Midbrain (tissue), 1 donor: Measurements from ENCODE around the gene CBX2.

Source experiments
- DNase-seq: peaks from one replicate; lab custom pipeline; 2025; lab: John Stamatoyannopoulos, UW

CBX2 gene

DNA sequence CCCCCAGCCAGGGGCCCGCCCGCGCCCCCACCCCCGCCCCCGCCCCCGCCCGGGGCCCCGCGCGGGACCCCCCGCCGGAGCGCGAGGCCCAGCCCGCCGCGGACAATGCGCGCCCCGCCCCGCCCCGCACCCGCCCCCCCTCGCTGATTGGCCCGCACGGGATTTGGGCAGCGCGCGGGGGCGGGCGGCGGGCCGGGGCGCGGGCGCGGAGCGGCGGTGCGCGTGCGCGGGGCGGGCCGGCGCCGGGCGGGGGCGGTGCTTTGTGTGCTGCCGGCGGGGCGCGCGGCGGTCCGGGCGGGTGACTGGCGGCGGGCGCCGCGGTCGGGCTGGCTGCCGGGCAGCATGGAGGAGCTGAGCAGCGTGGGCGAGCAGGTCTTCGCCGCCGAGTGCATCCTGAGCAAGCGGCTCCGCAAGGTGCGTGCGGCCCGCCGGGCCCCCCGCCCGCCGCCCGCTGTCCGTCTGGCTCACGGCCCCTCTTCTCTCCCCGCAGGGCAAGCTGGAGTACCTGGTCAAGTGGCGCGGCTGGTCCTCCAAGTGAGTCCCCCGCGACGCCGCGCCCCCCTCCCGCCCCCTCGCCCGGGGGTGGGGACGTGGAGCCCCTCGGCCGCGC, at the start of gene CBX2:
TSS of gene CBX2 (plus strand) at position 255 of the 610 bp plus-strand sequence. CDS start at position 343, 88 bp downstream.
- DNase-seq: peak; percentile 61

DNA sequence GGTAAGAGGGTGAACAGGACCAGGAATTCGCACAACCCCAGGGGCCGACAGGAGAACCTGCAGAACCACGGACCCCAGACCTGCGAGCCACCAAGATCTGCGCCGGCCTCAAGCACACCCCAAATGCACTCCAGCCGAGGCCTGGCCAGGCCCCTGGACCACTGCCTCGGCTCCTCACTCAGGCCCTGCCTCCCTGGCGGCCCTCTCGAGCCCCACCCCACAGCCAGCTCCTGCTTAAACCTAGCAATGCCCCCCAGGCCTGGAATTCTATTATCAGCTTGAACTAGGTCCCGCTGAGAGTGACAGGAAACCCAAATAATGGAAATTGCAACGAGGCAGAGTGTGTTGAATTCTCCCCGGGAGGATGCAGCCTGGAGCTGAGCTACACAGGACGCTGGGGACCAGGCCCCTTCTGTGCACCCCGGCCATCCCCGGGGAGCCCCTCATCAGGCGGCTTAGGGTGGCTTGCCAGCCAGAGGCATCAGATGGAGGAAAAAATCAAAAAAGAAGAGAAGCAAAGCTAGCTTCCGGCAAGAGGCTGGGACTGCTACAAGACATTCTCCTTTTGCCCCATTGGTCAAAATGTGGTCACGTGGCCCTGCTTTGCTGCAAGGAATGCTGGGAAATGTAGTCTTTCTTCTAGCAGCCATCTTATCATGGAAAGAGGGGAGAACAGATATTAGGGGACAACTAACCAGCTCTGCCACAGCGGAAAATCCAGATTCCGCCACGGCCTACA, 49.6 kb upstream of the CBX2 start:
- DNase-seq: peak; percentile 93

DNA sequence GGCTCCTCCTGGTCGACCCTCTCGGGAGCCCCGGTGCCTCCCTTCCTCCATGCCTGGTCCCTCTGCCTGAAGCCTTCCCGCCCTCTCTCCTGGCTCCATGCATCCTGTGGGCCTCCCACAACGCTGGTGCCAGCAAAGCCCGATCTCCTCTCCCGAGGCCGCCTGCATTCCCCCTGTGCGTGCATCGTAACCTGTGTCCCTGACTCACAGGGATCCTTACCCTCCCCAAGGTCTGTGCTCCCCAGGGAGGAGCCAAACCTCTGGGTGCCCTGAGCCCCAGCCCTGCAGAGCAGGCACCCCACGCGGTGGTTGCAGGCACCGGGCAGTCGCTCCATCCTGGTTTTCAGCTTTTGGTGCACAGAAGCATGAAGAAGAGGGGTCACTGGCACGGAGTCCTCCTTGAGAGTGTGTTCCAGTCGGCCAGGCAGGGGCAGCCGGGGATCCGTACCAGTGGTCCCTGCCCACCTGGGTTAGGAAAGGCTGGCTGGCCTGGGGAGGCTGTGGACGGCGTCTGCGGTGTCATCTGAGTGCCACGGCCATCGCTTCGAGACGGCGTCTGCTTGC, 49.0 kb upstream of the CBX2 start:
- no peak for DNase-seq

DNA sequence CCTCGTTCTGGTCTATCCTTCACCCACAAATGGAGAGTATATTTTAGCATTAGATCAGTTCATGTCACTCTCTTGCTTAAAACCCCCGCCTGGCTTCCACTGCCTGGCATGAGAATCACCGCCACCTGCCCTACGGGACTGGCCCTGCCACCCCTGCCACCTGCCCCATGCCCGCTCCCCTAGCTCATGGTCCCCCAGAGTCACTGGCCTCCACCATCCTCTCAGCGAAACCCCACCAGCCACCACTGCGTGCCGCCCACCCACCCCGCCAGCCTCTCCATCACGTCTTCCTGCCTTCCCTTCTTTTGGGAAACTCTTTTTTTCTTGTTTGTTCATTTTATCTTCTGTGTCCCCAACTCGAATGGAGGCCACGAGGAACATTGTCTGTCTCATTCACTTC, 48.2 kb upstream of the CBX2 start:
- no peak for DNase-seq

DNA sequence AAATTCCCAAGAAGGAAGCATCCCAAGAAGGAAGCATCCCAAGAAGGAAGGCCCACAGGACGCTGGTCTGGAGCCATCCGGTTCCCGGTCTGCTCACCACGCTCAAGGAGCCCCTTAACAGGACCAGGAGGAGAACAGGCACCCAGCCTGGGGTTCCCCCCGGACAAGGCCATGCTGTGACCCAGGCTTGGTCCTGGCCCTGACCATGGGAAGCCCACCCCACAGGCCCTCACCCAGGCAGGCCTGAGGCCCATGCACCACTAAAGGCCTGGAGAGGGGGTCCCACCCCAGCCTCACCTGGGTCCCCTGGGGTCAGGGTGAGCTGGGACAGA, 47.5 kb upstream of the CBX2 start:
- DNase-seq: no peak

DNA sequence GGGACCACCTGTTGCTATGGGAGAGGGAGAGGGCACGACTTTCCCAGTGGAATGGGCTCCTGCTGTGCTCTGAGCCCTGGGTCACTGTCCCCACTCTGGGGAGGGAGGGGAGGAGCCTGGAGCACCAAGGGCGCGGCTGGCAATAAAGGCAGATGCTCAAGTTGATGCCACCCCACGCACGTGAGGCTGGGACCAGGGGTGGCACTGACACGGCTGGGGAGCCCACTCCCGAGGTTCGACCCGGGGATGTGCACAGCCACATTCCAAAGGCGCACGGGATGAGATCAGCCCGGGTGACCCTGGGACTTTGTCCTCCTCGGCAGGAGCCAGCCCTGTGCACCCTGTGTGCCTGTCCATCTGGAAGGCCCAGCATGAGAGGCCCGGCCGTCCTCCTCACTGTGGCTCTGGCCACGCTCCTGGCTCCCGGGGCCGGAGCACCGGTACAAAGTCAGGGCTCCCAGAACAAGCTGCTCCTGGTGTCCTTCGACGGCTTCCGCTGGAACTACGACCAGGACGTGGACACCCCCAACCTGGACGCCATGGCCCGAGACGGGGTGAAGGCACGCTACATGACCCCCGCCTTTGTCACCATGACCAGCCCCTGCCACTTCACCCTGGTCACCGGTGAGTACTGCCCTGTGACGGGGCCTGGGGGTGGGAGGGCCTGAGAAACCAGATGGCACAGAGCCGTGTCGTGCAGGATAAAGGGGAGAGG, 47.0 kb upstream of the CBX2 start, which contains the start of gene ENPP7:
TSS of gene ENPP7 (plus strand) at position 175 of the 715 bp plus-strand sequence. CDS start at position 372, 197 bp downstream.
- DNase-seq: no peak

DNA sequence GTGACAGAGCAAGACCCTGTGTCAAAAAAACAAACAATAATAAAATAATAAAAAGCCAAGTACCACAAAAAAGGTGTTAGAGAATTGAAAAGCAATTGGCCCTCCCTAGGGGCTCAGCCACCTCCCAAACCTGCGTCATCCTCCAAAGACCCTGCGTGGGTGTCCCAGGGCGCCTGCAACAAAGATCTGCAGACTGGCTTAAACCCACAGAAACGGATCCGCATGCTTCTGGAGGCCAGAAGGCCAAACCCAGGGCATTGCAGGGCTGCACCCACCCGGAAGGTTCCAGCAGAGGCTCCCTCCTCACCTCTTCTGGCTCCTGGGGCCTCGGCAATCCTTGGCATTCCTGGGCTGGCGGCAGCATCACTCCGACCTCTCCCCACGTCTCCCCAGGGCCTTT, 45.7 kb upstream of the CBX2 start:
- no peak for DNase-seq

DNA sequence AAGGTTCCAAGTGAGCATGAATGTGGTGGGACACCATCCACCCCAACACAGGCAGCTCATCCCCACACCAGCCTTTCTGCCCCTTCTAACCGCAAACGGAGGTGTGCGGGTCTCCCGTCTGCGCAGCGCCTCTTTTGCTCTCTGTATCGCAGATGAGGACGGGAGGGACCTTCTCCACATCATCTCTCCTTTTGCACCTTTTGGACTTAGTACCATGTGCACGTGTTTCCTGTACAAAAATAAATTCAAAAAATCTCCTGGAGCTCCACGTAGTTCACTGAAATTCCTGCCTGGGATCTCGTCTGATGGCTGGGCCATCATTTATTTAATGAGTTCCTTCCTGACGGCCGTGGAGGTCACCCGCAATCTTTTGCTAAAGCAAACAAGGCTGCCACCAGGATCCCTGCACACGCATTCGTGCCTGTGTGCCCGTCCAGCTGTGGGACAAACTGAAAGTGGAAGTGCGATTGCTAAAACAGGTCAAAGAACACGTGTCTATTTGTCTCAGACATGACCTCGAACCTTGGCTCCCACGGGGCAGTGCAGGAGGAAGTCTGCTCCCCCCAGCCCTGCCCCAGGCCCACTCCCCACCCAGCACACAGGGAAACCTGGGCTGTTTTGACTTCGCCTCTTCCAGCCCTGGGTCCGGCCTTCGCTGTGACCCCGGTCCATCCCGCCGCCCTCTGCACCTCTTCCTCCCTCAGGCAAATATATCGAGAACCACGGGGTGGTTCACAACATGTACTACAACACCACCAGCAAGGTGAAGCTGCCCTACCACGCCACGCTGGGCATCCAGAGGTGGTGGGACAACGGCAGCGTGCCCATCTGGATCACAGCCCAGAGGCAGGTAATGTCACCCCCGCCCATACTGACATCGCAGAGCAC, 44.9 kb upstream of the CBX2 start:
- DNase-seq: no peak

DNA sequence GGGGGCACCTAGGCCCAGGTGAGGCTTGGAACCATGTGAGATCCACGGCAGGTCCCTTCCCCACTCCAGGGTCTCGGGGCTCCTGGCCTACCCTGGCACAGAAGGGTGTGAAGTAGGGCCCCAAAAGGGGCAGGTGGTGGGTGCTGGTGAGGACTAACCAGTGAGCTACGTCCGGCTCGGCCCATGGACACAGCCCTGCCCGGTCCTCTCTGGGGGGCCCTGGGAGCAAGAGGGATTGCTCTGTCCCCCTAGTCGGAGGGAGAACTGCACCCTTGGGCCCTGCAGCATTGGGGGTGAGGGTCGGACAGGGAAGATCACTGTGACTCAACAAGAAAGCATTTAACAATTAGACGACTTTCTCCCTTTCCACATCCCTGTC, 44.3 kb upstream of the CBX2 start:
- no peak for DNase-seq

DNA sequence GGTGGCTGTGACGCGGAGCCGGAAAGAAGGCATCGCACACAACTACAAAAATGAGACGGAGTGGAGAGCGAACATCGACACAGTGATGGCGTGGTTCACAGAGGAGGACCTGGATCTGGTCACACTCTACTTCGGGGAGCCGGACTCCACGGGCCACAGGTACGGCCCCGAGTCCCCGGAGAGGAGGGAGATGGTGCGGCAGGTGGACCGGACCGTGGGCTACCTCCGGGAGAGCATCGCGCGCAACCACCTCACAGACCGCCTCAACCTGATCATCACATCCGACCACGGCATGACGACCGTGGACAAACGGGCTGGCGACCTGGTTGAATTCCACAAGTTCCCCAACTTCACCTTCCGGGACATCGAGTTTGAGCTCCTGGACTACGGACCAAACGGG, 42.9 kb upstream of the CBX2 start:
- no peak for DNase-seq

DNA sequence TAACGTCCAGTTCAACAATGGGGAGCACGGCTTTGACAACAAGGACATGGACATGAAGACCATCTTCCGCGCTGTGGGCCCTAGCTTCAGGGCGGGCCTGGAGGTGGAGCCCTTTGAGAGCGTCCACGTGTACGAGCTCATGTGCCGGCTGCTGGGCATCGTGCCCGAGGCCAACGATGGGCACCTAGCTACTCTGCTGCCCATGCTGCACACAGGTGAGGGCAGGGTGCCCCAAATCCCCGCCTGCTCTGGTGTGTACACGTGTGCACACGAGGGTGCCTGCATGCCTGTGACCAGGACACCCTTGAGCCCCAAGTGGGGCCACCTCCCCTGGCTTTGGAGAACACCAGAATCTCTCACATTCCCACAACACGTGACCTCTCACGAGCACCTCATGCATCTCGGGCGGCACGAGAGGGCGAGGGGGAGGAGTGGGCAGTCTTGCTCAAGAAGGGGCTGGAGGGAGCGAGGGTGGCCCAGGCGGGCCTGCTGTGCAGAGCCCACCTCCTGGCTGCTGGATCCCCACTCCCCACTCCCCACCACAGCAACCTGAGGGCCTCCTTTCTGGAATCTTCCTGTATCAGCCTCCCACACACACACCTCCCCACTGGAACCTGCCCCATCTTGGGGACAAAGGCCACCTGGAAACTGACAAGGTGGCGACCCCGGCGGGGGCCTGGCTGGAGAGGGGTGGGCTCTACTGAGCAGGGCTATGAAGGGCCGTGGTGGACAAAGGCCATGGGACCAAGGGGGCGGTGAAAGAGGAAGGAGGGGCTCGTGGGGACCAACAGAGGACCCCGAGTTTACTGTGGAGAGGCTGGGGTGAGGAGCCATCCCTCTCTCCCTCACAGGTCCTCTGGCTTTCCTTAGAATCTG, 40.7 kb upstream of the CBX2 start:
- no peak for DNase-seq

DNA sequence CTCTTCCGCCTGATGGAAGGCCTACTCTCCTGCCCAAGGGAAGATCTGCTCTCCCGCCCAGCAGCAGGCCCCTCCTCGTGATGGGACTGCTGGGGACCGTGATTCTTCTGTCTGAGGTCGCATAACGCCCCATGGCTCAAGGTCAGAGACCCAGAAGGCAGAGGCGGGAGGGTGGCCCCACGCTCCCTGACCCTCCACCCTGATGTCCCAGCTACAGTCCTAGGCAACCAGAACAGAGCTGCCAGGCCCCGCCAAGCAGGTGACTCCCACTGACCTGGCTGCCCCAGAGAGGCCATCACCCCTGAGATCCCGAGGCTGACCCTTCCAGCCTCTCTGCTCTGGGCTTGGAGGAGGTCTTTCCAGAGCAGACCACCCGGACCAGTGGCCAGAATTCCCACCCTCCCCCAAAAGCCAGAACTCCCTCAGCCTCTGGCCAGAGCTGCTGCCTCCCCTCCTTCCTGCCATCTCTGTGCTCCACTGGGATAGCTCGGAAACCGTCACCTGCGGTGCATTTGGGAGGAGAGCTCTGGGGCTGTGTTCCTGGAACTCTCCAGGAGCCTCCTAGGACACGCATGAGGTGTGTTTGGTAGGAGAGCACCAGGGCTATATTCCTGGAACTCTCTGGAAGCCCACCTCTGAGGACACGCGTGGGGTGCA, 39.9 kb upstream of the CBX2 start:
- DNase-seq: no peak

DNA sequence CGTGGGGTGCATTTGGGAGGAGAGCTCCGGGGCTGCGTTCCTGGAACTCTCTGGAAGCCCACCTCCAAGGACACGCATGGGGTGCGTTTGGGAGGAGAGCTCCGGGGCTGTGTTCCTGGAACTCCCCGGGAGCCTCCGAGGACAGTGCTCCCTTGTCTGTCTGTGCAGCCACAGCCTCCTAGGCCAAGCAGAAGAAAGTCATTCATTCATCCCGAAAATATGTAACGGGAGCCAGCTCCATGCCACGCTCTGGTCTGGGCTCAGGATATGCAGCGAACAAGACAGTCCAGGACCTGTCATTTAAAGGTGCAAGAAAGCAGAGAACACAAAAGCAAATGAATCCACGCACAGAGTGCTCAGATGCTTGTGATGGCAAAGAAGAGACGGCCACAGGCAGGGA, 39.3 kb upstream of the CBX2 start:
- no peak for DNase-seq

DNA sequence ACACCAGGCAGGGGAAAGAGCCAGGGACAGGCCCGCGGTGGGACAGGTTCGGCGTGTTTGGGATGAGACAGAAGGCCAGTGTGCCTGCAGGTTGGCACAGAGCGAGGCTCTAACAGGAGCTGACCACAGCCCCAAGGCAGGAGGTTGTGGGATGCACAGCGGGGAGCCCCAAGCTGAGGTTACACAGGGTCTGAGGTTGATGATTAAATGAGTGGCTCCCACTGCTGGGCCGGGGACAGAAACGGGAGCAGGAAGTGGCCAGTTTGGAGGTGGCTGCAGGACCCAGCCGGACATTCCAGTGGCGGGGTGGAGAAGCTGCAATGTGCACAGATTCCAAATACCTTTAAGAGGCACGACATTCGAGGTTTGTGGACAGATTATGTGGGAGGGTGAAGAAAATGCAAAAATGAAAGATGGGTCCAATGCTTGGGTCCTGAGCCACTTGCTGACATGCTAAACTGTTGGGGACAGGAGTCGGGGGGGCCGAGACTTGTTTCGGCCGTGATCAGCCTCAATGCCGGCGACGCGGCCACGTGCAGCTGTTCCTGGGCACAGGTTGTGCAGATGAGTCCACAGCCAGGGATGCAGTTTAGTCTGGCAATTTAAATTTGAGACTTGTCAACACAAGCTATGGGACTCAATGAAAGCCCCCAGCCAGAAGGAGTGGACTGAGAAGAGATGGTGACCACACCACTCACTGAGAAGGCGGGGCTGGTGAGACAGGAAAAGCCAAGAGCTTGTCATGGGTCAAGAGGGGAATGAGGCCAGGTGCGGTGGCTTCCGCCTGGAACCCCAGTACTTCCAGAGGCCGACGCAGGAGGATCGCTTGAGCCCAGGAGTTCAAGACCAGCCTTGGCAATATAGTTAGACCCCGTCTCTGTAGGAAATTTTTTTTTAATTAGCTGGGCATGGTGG, 38.5 kb upstream of the CBX2 start:
- DNase-seq: no peak

DNA sequence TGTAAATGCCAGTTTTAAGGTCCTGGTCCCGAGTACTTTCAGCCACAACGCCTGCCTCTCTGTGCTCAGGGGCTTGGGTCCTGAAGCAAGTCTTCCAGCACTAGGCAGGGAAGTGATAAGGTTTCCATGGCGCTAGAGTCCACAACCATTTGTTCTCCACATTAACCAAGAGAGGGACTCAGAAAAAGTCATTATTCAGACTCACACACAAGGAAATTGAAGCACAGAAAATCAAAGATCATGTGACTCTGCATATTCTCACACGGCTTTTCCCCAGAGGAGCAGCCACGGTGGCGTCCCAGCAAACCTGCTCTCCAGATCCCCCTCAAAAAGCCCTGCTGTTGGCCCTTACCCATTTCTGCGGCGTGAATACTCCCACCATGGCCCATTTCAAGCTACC, 37.5 kb upstream of the CBX2 start:
- no peak for DNase-seq

DNA sequence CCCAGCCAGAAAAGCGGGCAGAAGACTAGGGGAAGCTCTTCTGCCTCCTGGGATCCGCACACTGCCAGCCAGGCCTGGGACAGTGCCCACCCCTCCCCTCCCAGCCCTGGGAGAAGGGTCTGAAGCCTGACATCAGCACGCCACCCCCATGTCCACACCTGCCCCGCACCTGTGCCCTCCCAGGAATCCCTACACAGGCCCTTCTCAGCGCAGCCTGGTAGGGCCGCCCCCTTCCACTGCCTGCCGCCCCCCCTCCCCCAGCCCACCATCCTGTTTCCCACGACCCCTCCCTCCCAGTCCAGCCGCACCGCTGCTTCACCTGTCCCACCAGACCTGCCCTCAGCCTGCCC, 36.6 kb upstream of the CBX2 start:
- DNase-seq: no peak

DNA sequence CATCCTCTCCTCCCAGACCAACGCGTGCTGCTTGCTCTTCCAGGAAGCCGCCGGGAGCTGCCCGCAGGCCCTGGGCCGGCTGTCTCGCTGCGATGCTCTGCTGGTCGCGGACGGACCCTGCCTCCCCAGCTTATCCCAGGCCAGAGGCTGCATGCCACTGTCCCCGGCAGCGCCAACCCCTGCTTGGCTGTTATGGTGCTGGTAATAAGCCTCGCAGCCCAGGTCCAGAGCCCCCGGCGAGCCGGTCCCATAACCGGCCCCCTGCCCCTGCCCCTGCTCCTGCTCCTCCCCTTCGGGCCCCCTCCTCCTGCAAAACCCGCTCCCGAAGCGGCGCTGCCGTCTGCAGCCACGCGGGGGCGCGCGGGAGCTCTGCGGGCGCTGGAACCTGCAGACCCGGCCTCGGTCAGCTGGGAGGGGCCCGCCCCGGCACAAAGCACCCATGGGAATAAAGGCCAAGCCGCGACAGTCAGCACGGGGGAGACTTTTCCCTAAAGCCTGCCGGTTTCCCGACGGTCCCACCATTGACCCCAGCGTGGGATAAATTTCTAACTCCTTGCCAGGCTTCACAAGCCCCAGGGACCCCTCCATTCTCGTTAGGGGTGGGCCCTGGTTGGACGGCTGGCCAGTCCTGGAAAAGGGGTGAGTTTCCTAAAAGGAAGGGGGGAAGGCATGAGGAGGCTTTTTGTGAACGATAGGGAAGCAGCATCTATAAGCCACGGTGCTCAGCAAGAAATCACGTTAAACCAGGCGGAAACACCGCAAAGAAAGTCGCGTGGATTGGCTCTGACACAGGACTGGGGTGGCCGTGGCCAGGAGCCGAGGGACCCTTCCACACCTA, 36.0 kb upstream of the CBX2 start:
- DNase-seq: peak; percentile 68

DNA sequence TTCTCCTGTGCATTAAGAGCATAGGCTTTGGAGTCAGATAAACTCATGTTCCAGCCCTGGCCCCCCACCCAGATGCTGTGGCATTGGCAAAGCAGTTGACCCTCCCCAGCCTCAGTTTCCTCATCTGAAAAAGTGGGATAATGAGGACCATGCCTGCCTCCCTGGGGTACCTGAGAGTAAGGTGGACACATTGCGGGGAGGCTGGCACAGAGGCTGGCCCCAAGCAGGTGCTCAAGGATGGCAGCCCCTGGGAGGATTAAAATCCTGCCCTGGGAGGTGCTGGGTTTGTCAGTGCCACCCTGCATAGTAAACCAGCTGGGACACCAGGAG, 35.4 kb upstream of the CBX2 start:
- no peak for DNase-seq
